Subcutaneous adipose tissue (tissue), 4 donors: ENCODE measurements around the gene ARHGEF4. TPM values are rescaled to one million over a fixed set of nuclear protein-coding genes. Genes with fewer than 3 reads are reported as not detected.

Source experiments
- CTCF ChIP-seq: fragments of 450-650 bp; IDR thresholded peaks from one replicate; pipeline ENCODE4 v1.5.1; 2016; ENCODE audit warnings: low read depth, mild to moderate bottlenecking, control low read depth, antibody characterized with exemption, moderate library complexity
- total RNA-seq, 4 donors: library from RNA; depleted of rRNA; stranded (reverse); fragments of >200 nt; gene quantifications; one replicate each; pipeline ENCODE4 v1.1.0, GENCODE V29; 2016

ARHGEF4 gene
- total RNA-seq, 4 donors from 2014 or later: 4.8 to 17.9 (median 9.8) TPM

GRCh38 chr2:130825231-130825965 lies 11.3 kb upstream of the ARHGEF4 start:
- TF ChIP-seq CTCF: no peak

GRCh38 chr2:130825966-130826253 lies 10.8 kb upstream of the ARHGEF4 start:
- TF ChIP-seq CTCF: no peak

- TF ChIP-seq CTCF: no peak
Observed at GRCh38 chr2:130826419-130826818, 10.3 kb upstream of the ARHGEF4 start.

GRCh38 chr2:130826821-130827501 lies 9.8 kb upstream of the ARHGEF4 start:
- no peak for TF ChIP-seq CTCF

GRCh38 chr2:130827502-130828251 lies 9.0 kb upstream of the ARHGEF4 start:
- no peak for TF ChIP-seq CTCF

GRCh38 chr2:130828461-130828860 lies 8.3 kb upstream of the ARHGEF4 start:
- no peak for TF ChIP-seq CTCF

GRCh38 chr2:130829015-130829414 lies 7.7 kb upstream of the ARHGEF4 start:
- no peak for TF ChIP-seq CTCF
